Stimulated activated naive B cell treated with anti-CD40 and anti-IgM and Interleukin-4, amounts not matched to agents 10 μg/mL and 1 μg/mL and 100 μg/mL, for 72 hours (primary cell): ENCODE results near the gene UTP3.
A peak's percentile ranks its signal among the peaks of the same experiment; 100 is the strongest.

Experiments used
- ATAC-seq, 2 donors: fragments of 150-1000 bp; cut with Tn5 transposase; replicated peaks; 2 replicates each; pipeline ENCODE4 v1.10.0; 2021; ENCODE audit warnings: moderate library complexity in 1 of 2
- DNase-seq: peaks from one replicate; pipeline ENCODE4 v3.0.0; 2021
- H3K27ac Mint-ChIP-seq: one replicate; pipeline ENCODE4 v1.8.0; 2022; ENCODE audit warnings: mild to moderate bottlenecking, mixed read lengths
- H3K27me3 Mint-ChIP-seq, 2 donors: one replicate each; pipeline ENCODE4 v1.8.0; 2022; ENCODE audit warnings: mixed read lengths in 2 of 2
- H3K36me3 Mint-ChIP-seq, 2 donors: one replicate each; pipeline ENCODE4 v1.8.0; 2022; ENCODE audit warnings: mixed read lengths in 2 of 2, mild to moderate bottlenecking in 1 of 2
- H3K4me1 Mint-ChIP-seq, 2 donors: one replicate each; pipeline ENCODE4 v1.8.0; 2022; ENCODE audit warnings: mixed read lengths in 2 of 2, mild to moderate bottlenecking in 1 of 2
- H3K4me3 Mint-ChIP-seq, 2 donors: one replicate each; pipeline ENCODE4 v1.8.0; 2022; ENCODE audit warnings: mild to moderate bottlenecking in 2 of 2, mixed read lengths in 2 of 2, moderate library complexity in 1 of 2
- H3K9me3 Mint-ChIP-seq, 2 donors: one replicate each; pipeline ENCODE4 v1.8.0; 2022; ENCODE audit warnings: mixed read lengths in 2 of 2, mild to moderate bottlenecking in 1 of 2

The UTP3 gene

DNA sequence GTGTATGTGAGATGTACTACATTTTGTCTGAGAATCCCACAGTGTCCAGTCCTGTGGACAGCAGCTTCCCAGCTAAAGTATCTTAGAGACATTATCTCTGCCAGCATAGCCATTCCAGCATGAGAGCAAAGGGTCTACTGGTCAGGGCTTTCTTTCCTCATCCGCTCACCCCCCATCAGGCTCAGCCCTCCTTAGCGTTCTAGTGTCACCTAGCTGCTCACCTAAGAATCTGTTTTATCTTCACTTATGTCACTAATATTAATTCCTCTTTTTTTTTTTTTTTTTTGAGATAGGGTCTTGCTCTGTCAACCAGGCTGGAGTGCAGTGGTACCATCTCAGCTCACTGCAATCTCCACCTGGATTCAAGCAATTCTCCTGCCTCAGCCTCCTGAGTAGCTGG is 49.1 kb downstream of the UTP3 start:
- Mint-ChIP-seq H3K9me3 (no peaks in the 10 kb centered on the region), H3K4me1 (peaks cover 20 to 52% of the 10 kb centered on the region in 2 donors), H3K27ac (peak overlapping the region; percentile 44), H3K36me3 (peaks cover 2 to 3% of the 10 kb centered on the region in 2 donors), H3K4me3 (no peak overlapping the region), H3K27me3 (no peaks in the 10 kb centered on the region)
- ATAC-seq (no peak), DNase-seq (no peak)

GRCh38 chr4:70739496-70740337 is 51.4 kb downstream of the UTP3 start:
- no peaks in the 10 kb centered on the region for H3K27me3 Mint-ChIP-seq
- no peak overlapping the region for H3K27ac Mint-ChIP-seq
- H3K4me1 Mint-ChIP-seq: peaks cover 20 to 41% of the 10 kb centered on the region in 2 donors
- DNase-seq: no peak
- no peaks in the 10 kb centered on the region for H3K9me3 Mint-ChIP-seq
- H3K4me3 Mint-ChIP-seq: no peak overlapping the region
- peaks cover 3 to 7% of the 10 kb centered on the region in 2 donors for H3K36me3 Mint-ChIP-seq
- ATAC-seq: no peak
